Keratinocyte (primary cell): Measurements from ENCODE around the gene RELT. TPM values are rescaled to one million over a fixed set of nuclear protein-coding genes. Genes with fewer than 3 reads are reported as not detected.

ENCODE experiments used
- DNase-seq: peaks from one replicate; pipeline ENCODE4 v3.0.0-alpha.2; 2011; ENCODE audit warnings: low read depth, missing footprints, low spot score
- FAIRE-seq: peaks from 2 replicates; lab custom pipeline; 2011; peaks lifted over from hg19 to GRCh38; lab: Jason Lieb, UNC
- H2AFZ ChIP-seq: 2 replicates; pipeline ENCODE4 v1.6.0; 2012; ENCODE audit warnings: low read length, control low read depth, inconsistent platforms; ENCODE audit not compliant: control insufficient read depth
- H3K27ac ChIP-seq: 2 replicates; pipeline ENCODE4 v1.5.1; 2011; ENCODE audit warnings: low read length; ENCODE audit not compliant: control insufficient read depth, insufficient read depth
- H3K27me3 ChIP-seq: 3 replicates; pipeline ENCODE4 v1.6.0; 2011; ENCODE audit warnings: low read length; ENCODE audit not compliant: control insufficient read depth, insufficient read depth; ENCODE audit errors: extremely low read depth
- H3K36me3 ChIP-seq, 2 experiments: 2 replicates in 1 of 2; 3 replicates in 1 of 2; pipeline ENCODE4 v1.5.1; 2011; ENCODE audit warnings: low read length in 2 of 2, mild to moderate bottlenecking in 1 of 2; ENCODE audit not compliant: control insufficient read depth in 2 of 2, insufficient read depth in 2 of 2; ENCODE audit errors: extremely low read depth in 1 of 2
- H3K4me1 ChIP-seq: 3 replicates; pipeline ENCODE4 v1.5.1; 2011; ENCODE audit warnings: low read length; ENCODE audit not compliant: control insufficient read depth, insufficient read depth; ENCODE audit errors: extremely low read depth
- H3K4me2 ChIP-seq: 3 replicates; pipeline ENCODE4 v1.6.0; 2011; ENCODE audit warnings: low read depth, low read length; ENCODE audit not compliant: control insufficient read depth, insufficient read depth; ENCODE audit errors: extremely low read depth
- H3K4me3 ChIP-seq, 3 experiments: fragments of 200-600 bp in 1 of 3; sonication (generic) in 1 of 3; 2 replicates in 2 of 3; 3 replicates in 1 of 3; pipeline ENCODE4 v1.5.1; 2011 to 2016; ENCODE audit warnings: low read length in 3 of 3, mild to moderate bottlenecking in 3 of 3, control low read depth in 2 of 3, inconsistent platforms in 1 of 3, low read depth in 1 of 3, mixed read lengths in 1 of 3, mixed run types in 1 of 3, moderate library complexity in 1 of 3; ENCODE audit not compliant: control insufficient read depth in 2 of 3, insufficient read depth in 2 of 3; ENCODE audit errors: extremely low read depth in 1 of 3
- H3K79me2 ChIP-seq: 2 replicates; pipeline ENCODE4 v1.6.0; 2012; ENCODE audit warnings: low read length; ENCODE audit not compliant: control insufficient read depth, insufficient read depth
- H3K9ac ChIP-seq: 3 replicates; pipeline ENCODE4 v1.6.0; 2011; ENCODE audit warnings: low read length; ENCODE audit not compliant: control insufficient read depth, insufficient read depth; ENCODE audit errors: extremely low read depth
- H3K9me1 ChIP-seq: 3 replicates; pipeline ENCODE4 v1.6.0; 2011; ENCODE audit warnings: low read length; ENCODE audit not compliant: control insufficient read depth, insufficient read depth; ENCODE audit errors: extremely low read depth
- H3K9me3 ChIP-seq: 2 replicates; pipeline ENCODE4 v1.5.1; 2012; ENCODE audit warnings: low read depth, low read length; ENCODE audit not compliant: control insufficient read depth
- H4K20me1 ChIP-seq: 3 replicates; pipeline ENCODE4 v1.6.0; 2011; ENCODE audit warnings: low read length; ENCODE audit not compliant: control insufficient read depth, insufficient read depth; ENCODE audit errors: extremely low read depth
- CTCF ChIP-seq, 3 experiments: IDR thresholded peaks in 1 of 3; conservative IDR thresholded peaks in 1 of 3; optimal IDR thresholded peaks in 1 of 3; 2 replicates in 2 of 3; 3 replicates in 1 of 3; pipeline versions ENCODE3 to v1.5.1; 2011; ENCODE audit warnings: low read length in 3 of 3, mild to moderate bottlenecking in 3 of 3, moderate library complexity in 2 of 3, control low read depth in 1 of 3, inconsistent platforms in 1 of 3; ENCODE audit not compliant: insufficient read depth in 2 of 3; ENCODE audit errors: extremely low read depth in 1 of 3
- EZH2 ChIP-seq: IDR thresholded peaks from one replicate; pipeline ENCODE4 v1.6.1; 2012; ENCODE audit warnings: inconsistent platforms, mild to moderate bottlenecking, low read length, moderate library complexity
- dilution Hi-C: fragments of 300-500 bp; cut with MboI; formaldehyde crosslinking; loops from one replicate; pipeline ENCODE4 v1.7.0; 2020; ENCODE audit warnings: low sequenced_read_pairs; ENCODE audit not compliant: extremely low pct_ligation_motif_present
- polyA plus RNA-seq, 5 experiments: library from polyadenylated mRNA; depleted of rRNA in 3 of 5; stranded (reverse) in 3 of 5; stranded (forward) in 1 of 5; unstranded in 1 of 5; fragments of >200 nt; gene quantifications; 1 replicate in 1 of 5; 2 replicates in 3 of 5; 3 replicates in 1 of 5; pipeline versions ENCODE4 v1.2.1 to v1.2.3, GENCODE V29; 2011 to 2012; ENCODE audit warnings: missing spikeins in 2 of 5, low read depth in 1 of 5, low replicate concordance in 1 of 5

The RELT gene
- polyA plus RNA-seq, 1 donor (not counting 4 experiments of a cell fraction or from before 2014, with no cell fraction given), result 4.2 TPM

GRCh38 chr11:73379189-73379880, 3.1 kb downstream of the RELT start:
- no peak for DNase-seq
- no peaks in the 10 kb centered on the region for H3K27me3 ChIP-seq
- H3K79me2 ChIP-seq, result peaks cover 76% of the 10 kb centered on the region
- no peak overlapping the region for H3K9ac ChIP-seq
- no peaks in the 10 kb centered on the region for H3K9me3 ChIP-seq
- no peak for FAIRE-seq
- peaks cover 29% of the 10 kb centered on the region for H3K4me1 ChIP-seq
- H2AFZ ChIP-seq, result no peak overlapping the region
- H3K27ac ChIP-seq, result no peak overlapping the region
- H3K4me3 ChIP-seq, result no peak overlapping the region
- H4K20me1 ChIP-seq, result peaks cover 14% of the 10 kb centered on the region
- TF ChIP-seq CTCF (optimal IDR thresholded peaks at IDR 0.05 in 1 of 3, IDR thresholded peaks at IDR 0.05 in 1 of 3, conservative IDR thresholded peaks at IDR 0.05 in 1 of 3; ENCODE audit: extremely low read depth in 1 of 3, insufficient read depth in 2 of 3, low read length in 3 of 3) (no peak), EZH2 (no peak)
- no peak overlapping the region for H3K4me2 ChIP-seq
- H3K36me3 ChIP-seq, result peaks cover 1 to 6% of the 10 kb centered on the region in 2 experiments
- peaks cover 8% of the 10 kb centered on the region for H3K9me1 ChIP-seq
- dilution Hi-C loops, result no loop called here

- H3K9ac ChIP-seq, result no peak overlapping the region
- no peaks in the 10 kb centered on the region for H3K27me3 ChIP-seq
- H3K4me2 ChIP-seq, result no peak overlapping the region
- DNase-seq (no peak), FAIRE-seq (no peak)
- peaks cover 8% of the 10 kb centered on the region for H3K9me1 ChIP-seq
- dilution Hi-C loops, result no loop called here
- H2AFZ ChIP-seq, result no peak overlapping the region
- TF ChIP-seq EZH2, result no peak
- H3K27ac ChIP-seq, result no peak overlapping the region
- H3K36me3 ChIP-seq, result peaks cover 1 to 6% of the 10 kb centered on the region in 2 experiments
- no peaks in the 10 kb centered on the region for H3K9me3 ChIP-seq
- peaks cover 86% of the 10 kb centered on the region for H3K79me2 ChIP-seq
- H3K4me1 ChIP-seq, result peaks cover 32% of the 10 kb centered on the region
- H3K4me3 ChIP-seq, result no peak overlapping the region
- peaks cover 14% of the 10 kb centered on the region for H4K20me1 ChIP-seq
These were observed 4.1 kb downstream of the RELT start for GRCh38 chr11:73380331-73380730.
